IMR-90 (cell line): ENCODE data around the gene MACIR. TPM values are rescaled to one million over a fixed set of nuclear protein-coding genes. Genes with fewer than 3 reads are reported as not detected.

ENCODE experiments used
- ATAC-seq: fragments of 200-7000 bp; cut with Tn5 transposase; 2 replicates; pipeline ENCODE4 v1.9.1; 2020; ENCODE audit warnings: low read depth, mild to moderate bottlenecking, moderate library complexity
- BruUV-seq: library from RNA; stranded (reverse); fragments of 400-500 nt; replicated peaks from 2 replicates; lab custom pipeline; 2021; lab: Mats Ljungman, UMichigan
- CTCF ChIA-PET: fragments of 300-600 bp; formaldehyde crosslinking; extraction: SDS; loops from one replicate; lab custom pipeline; 2021; ENCODE audit warnings: antibody characterized with exemption; lab: Yijun Ruan, JAX
- POLR2A ChIA-PET: fragments of 300-600 bp; sonication (Branson Sonifier 250); formaldehyde crosslinking; loops from one replicate; lab custom pipeline; 2022; ENCODE audit warnings: antibody characterized with exemption; ENCODE audit not compliant: unreplicated experiment; lab: Charles Lee
- DNase-seq: peaks from one replicate; pipeline ENCODE4 v3.0.0; 2013
- H2AFZ ChIP-seq: replicated peaks from 2 replicates; pipeline ENCODE3; 2013; ENCODE audit warnings: low read length, mild to moderate bottlenecking; ENCODE audit not compliant: poor library complexity
- H2AK5ac ChIP-seq: 2 replicates; pipeline ENCODE4 v1.6.1; 2013; ENCODE audit warnings: low read depth, low read length, inconsistent platforms
- H2AK9ac ChIP-seq: replicated peaks from 2 replicates; pipeline ENCODE3; 2013; ENCODE audit warnings: mild to moderate bottlenecking, low read depth, low read length, moderate library complexity; ENCODE audit not compliant: poor library complexity
- H2BK120ac ChIP-seq: 2 replicates; pipeline ENCODE4 v1.6.1; 2013; ENCODE audit warnings: low read depth, low read length, inconsistent platforms
- H2BK15ac ChIP-seq: 3 replicates; pipeline ENCODE4 v1.6.1; 2013; ENCODE audit warnings: low read depth, low read length, inconsistent platforms
- H2BK20ac ChIP-seq: 2 replicates; pipeline ENCODE4 v1.6.1; 2013; ENCODE audit warnings: low read depth, mild to moderate bottlenecking, inconsistent platforms, low read length, moderate library complexity
- H2BK5ac ChIP-seq: 2 replicates; pipeline ENCODE4 v1.6.1; 2013; ENCODE audit warnings: mild to moderate bottlenecking, low read depth, low read length, inconsistent platforms; ENCODE audit not compliant: poor library complexity, severe bottlenecking
- H3K14ac ChIP-seq: replicated peaks from 2 replicates; pipeline ENCODE4 v1.6.1; 2013; ENCODE audit warnings: low read depth, low read length, inconsistent platforms
- H3K18ac ChIP-seq: 2 replicates; pipeline ENCODE4 v1.6.1; 2013; ENCODE audit warnings: low read depth, low read length, control low read depth
- H3K23ac ChIP-seq: 2 replicates; pipeline ENCODE4 v1.6.1; 2013; ENCODE audit warnings: low read depth, low read length, inconsistent platforms
- H3K27ac ChIP-seq: 2 replicates; pipeline ENCODE4 v1.5.1; 2013; ENCODE audit warnings: mild to moderate bottlenecking, control low read depth, low read length; ENCODE audit not compliant: insufficient read depth
- H3K27me3 ChIP-seq: 2 replicates; pipeline ENCODE4 v1.6.1; 2013; ENCODE audit warnings: low read length; ENCODE audit not compliant: control insufficient read depth, insufficient read depth
- H3K36me3 ChIP-seq: 2 replicates; pipeline ENCODE4 v1.6.1; 2013; ENCODE audit warnings: low read length, mixed read lengths; ENCODE audit not compliant: control insufficient read depth, insufficient read depth
- H3K4ac ChIP-seq: 2 replicates; pipeline ENCODE4 v1.6.1; 2013; ENCODE audit warnings: low read depth, low read length, inconsistent platforms
- H3K4me1 ChIP-seq: 2 replicates; pipeline ENCODE4 v1.6.1; 2013; ENCODE audit warnings: low read length, mixed read lengths; ENCODE audit not compliant: control insufficient read depth, insufficient read depth
- H3K4me2 ChIP-seq: 2 replicates; pipeline ENCODE4 v1.6.1; 2013; ENCODE audit warnings: low read depth, mild to moderate bottlenecking, control low read depth, low read length, moderate library complexity
- H3K4me3 ChIP-seq: 2 replicates; pipeline ENCODE4 v1.5.1; 2013; ENCODE audit warnings: low read depth, mild to moderate bottlenecking, control low read depth, low read length, moderate library complexity; ENCODE audit not compliant: insufficient read depth
- H3K56ac ChIP-seq: 2 replicates; pipeline ENCODE4 v1.6.1; 2013; ENCODE audit warnings: low read length, inconsistent platforms; ENCODE audit not compliant: insufficient read depth; ENCODE audit errors: extremely low read depth
- H3K79me1 ChIP-seq, 2 experiments: 2 replicates each; pipeline ENCODE4 v1.6.1; 2013; ENCODE audit warnings: low read length in 2 of 2, inconsistent platforms in 1 of 2, low read depth in 1 of 2
- H3K9ac ChIP-seq: 2 replicates; pipeline ENCODE4 v1.6.1; 2013; ENCODE audit warnings: low read depth, low read length, control low read depth
- H3K9me1 ChIP-seq: 2 replicates; pipeline ENCODE4 v1.6.1; 2013; ENCODE audit warnings: low read length, inconsistent platforms; ENCODE audit not compliant: insufficient read depth
- H3K9me3 ChIP-seq: 2 replicates; pipeline ENCODE4 v1.6.1; 2013; ENCODE audit warnings: low read length; ENCODE audit not compliant: control insufficient read depth, insufficient read depth
- H4K20me1 ChIP-seq: 2 replicates; pipeline ENCODE4 v1.6.1; 2013; ENCODE audit warnings: low read length, inconsistent platforms; ENCODE audit not compliant: insufficient read depth
- H4K5ac ChIP-seq: 2 replicates; pipeline ENCODE4 v1.6.1; 2013; ENCODE audit warnings: mild to moderate bottlenecking, low read depth, low read length, control low read depth
- H4K8ac ChIP-seq, 2 experiments: 2 replicates each; pipeline ENCODE4 v1.6.1; 2013; ENCODE audit warnings: low read depth in 2 of 2, low read length in 2 of 2, control low read depth in 1 of 2, inconsistent platforms in 1 of 2
- H4K91ac ChIP-seq: 2 replicates; pipeline ENCODE4 v1.6.1; 2013; ENCODE audit warnings: low read depth, low read length, inconsistent platforms; ENCODE audit not compliant: insufficient read depth
- BHLHE40 ChIP-seq: fragments of 150-350 bp; IDR thresholded peaks from 2 replicates; pipeline ENCODE4 v1.6.1; 2016; ENCODE audit warnings: mild to moderate bottlenecking, low read depth, low read length
- CEBPB ChIP-seq: IDR thresholded peaks from 2 replicates; pipeline ENCODE4 v1.6.1; 2012; ENCODE audit warnings: low read depth, low read length, improper control_type of control experiment
- CHD1 ChIP-seq: IDR thresholded peaks from 2 replicates; pipeline ENCODE4 v1.6.1; 2012; ENCODE audit warnings: low read depth, low read length, improper control_type of control experiment
- CTCF ChIP-seq: conservative IDR thresholded peaks from 2 replicates; pipeline ENCODE4 v1.5.1; 2012; ENCODE audit warnings: mild to moderate bottlenecking, low read depth, low read length, improper control_type of control experiment
- ELK1 ChIP-seq: fragments of 150-350 bp; IDR thresholded peaks from 2 replicates; pipeline ENCODE4 v1.6.1; 2016; ENCODE audit warnings: low read depth, mild to moderate bottlenecking, low read length, moderate library complexity, borderline replicate concordance
- FOS ChIP-seq: fragments of 150-350 bp; IDR thresholded peaks from 2 replicates; pipeline ENCODE4 v1.6.1; 2016; ENCODE audit warnings: low read depth, low read length
- MAFK ChIP-seq: IDR thresholded peaks from 2 replicates; pipeline ENCODE4 v1.6.1; 2012; ENCODE audit warnings: low read depth, low read length, improper control_type of control experiment
- MAZ ChIP-seq: IDR thresholded peaks from 2 replicates; pipeline ENCODE4 v1.6.1; 2012; ENCODE audit warnings: low read depth, mild to moderate bottlenecking, low read length, improper control_type of control experiment, moderate library complexity, borderline replicate concordance
- MXI1 ChIP-seq: IDR thresholded peaks from 2 replicates; pipeline ENCODE4 v1.6.1; 2012; ENCODE audit warnings: low read depth, mild to moderate bottlenecking, low read length, moderate library complexity, borderline replicate concordance
- NFE2L2 ChIP-seq: fragments of 150-350 bp; IDR thresholded peaks from 2 replicates; pipeline ENCODE4 v1.6.1; 2016; ENCODE audit warnings: low read depth, mild to moderate bottlenecking, low read length
- POLR2A ChIP-seq: IDR thresholded peaks from 2 replicates; pipeline ENCODE4 v1.6.1; 2012; ENCODE audit warnings: mild to moderate bottlenecking, low read depth, low read length
- RAD21 ChIP-seq: IDR thresholded peaks from 2 replicates; pipeline ENCODE4 v1.6.1; 2012; ENCODE audit warnings: low read length, improper control_type of control experiment
- RCOR1 ChIP-seq: IDR thresholded peaks from 2 replicates; pipeline ENCODE4 v1.6.1; 2012; ENCODE audit warnings: mild to moderate bottlenecking, low read length, improper control_type of control experiment; ENCODE audit not compliant: insufficient replicate concordance
- RFX5 ChIP-seq: IDR thresholded peaks from 2 replicates; pipeline ENCODE4 v1.8.0; 2012; ENCODE audit warnings: low read depth, mild to moderate bottlenecking, low read length, moderate library complexity
- SMC3 ChIP-seq: fragments of 150-350 bp; IDR thresholded peaks from 2 replicates; pipeline ENCODE4 v1.6.1; 2016; ENCODE audit warnings: low read depth, mild to moderate bottlenecking, antibody characterized with exemption, low read length, moderate library complexity
- USF2 ChIP-seq: fragments of 150-350 bp; IDR thresholded peaks from 2 replicates; pipeline ENCODE4 v1.6.1; 2017; ENCODE audit warnings: mild to moderate bottlenecking, antibody characterized with exemption, low read length, low read depth
- WGBS, 2 experiments: methylation state at CpG; one replicate each; pipeline versions ENCODE4 v1.1.5 to v1.1.7; 2013; ENCODE audit warnings: missing lambda C conversion rate in 2 of 2; ENCODE audit not compliant: insufficient read length in 1 of 2; ENCODE audit errors: extremely low coverage in 2 of 2; 5-methylcytosine and 5-hydroxymethylcytosine counted together
- dilution Hi-C: fragments of 300-500 bp; cut with HindIII; formaldehyde crosslinking; loops from one replicate; pipeline ENCODE4 v1.14.3; 2018; ENCODE audit warnings: low sequenced_read_pairs; ENCODE audit not compliant: unreplicated experiment
- in situ Hi-C: fragments of 300-500 bp; cut with MboI; formaldehyde crosslinking; loops from 3 replicates; pipeline ENCODE4 v1.14.3; 2019; ENCODE audit warnings: low sequenced_read_pairs, inconsistent platforms, mixed read lengths
- intact Hi-C: fragments of 100-400 bp; cut with micrococcal nuclease; formaldehyde crosslinking; loops from 2 replicates; pipeline ENCODE4 v1.10.0; 2022
- polyA plus RNA-seq, 3 experiments: library from polyadenylated mRNA; depleted of rRNA; stranded (reverse); fragments of >200 nt; gene quantifications; 2 replicates each; pipeline ENCODE4 v1.2.3, GENCODE V29; 2012; ENCODE audit warnings: low replicate concordance in 1 of 3
- total RNA-seq: library from RNA; depleted of rRNA; stranded (reverse); fragments of >200 nt; gene quantifications from 2 replicates; pipeline ENCODE4 v1.2.3, GENCODE V29; 2012

MACIR gene
- total and polyA plus RNA-seq, 2 of the 4 experiments (the other 2 are of a cell fraction): 11.1 to 21.3 TPM

GRCh38 chr5:103247118-103247517 lies 11.4 kb upstream of the MACIR start:
- ChIA-PET CTCF (no interaction called here), POLR2A (no interaction called here)
- dilution Hi-C loops: no loop called here

More at GRCh38 chr5:103247118-103247517, 11.4 kb upstream of the MACIR start:
- no peak overlapping the region for H3K4ac ChIP-seq
- H2AK9ac ChIP-seq: no peak overlapping the region
- intact Hi-C loops: no loop called here
- BruUV-seq: no TSS peak
- H3K14ac ChIP-seq: no peak overlapping the region
- H2BK5ac ChIP-seq: no peak overlapping the region
- DNase-seq (no peak), ATAC-seq (no peak)
- no peak overlapping the region for H3K27ac ChIP-seq
- H2AK5ac ChIP-seq: no peak overlapping the region
- no peak overlapping the region for H3K56ac ChIP-seq
- H4K91ac ChIP-seq: no peak overlapping the region
- H3K79me1 ChIP-seq: no peaks in the 10 kb centered on the region
- H3K9me1 ChIP-seq: no peaks in the 10 kb centered on the region
- in situ Hi-C loops: no loop called here
- no peaks in the 10 kb centered on the region; the same call in 1 of the 2 replicates for H3K27me3 ChIP-seq
- H3K4me3 ChIP-seq: no peak overlapping the region
- peaks cover 3% of the 10 kb centered on the region for H3K4me1 ChIP-seq
- no peak overlapping the region for H2BK15ac ChIP-seq
- no peak overlapping the region for H3K18ac ChIP-seq
- no peak overlapping the region for H2BK120ac ChIP-seq
- H3K9ac ChIP-seq: no peak overlapping the region
- H4K20me1 ChIP-seq: no peaks in the 10 kb centered on the region
- no CpG with 5 or more reads among the region's 1 CpG for WGBS, 2 experiments
- no peak overlapping the region for H4K8ac ChIP-seq
- no peak overlapping the region for H4K5ac ChIP-seq
- H3K23ac ChIP-seq: no peak overlapping the region
- H2AFZ ChIP-seq: no peak overlapping the region
- no peak overlapping the region for H3K4me2 ChIP-seq
- no peak for TF ChIP-seq FOS
- no peak for TF ChIP-seq CTCF
- TF ChIP-seq CEBPB: no peak
- TF ChIP-seq MXI1: no peak
- no peak for TF ChIP-seq MAFK
- no peak for TF ChIP-seq BHLHE40
- TF ChIP-seq POLR2A: no peak
- no peak for TF ChIP-seq USF2
- no peak for TF ChIP-seq RAD21
- TF ChIP-seq RCOR1: no peak
- TF ChIP-seq CHD1: no peak
- TF ChIP-seq MAZ: no peak
- no peak for TF ChIP-seq SMC3
- no peak for TF ChIP-seq NFE2L2
- TF ChIP-seq ELK1: no peak
- TF ChIP-seq RFX5: no peak
- no peak overlapping the region for H2BK20ac ChIP-seq
- H3K36me3 ChIP-seq: no peaks in the 10 kb centered on the region
- no peaks in the 10 kb centered on the region for H3K9me3 ChIP-seq
